ENCODE data around the gene SH3BP4. TPM values are rescaled to one million over a fixed set of nuclear protein-coding genes. Genes with fewer than 3 reads are reported as not detected.

The SH3BP4 gene, protein sequence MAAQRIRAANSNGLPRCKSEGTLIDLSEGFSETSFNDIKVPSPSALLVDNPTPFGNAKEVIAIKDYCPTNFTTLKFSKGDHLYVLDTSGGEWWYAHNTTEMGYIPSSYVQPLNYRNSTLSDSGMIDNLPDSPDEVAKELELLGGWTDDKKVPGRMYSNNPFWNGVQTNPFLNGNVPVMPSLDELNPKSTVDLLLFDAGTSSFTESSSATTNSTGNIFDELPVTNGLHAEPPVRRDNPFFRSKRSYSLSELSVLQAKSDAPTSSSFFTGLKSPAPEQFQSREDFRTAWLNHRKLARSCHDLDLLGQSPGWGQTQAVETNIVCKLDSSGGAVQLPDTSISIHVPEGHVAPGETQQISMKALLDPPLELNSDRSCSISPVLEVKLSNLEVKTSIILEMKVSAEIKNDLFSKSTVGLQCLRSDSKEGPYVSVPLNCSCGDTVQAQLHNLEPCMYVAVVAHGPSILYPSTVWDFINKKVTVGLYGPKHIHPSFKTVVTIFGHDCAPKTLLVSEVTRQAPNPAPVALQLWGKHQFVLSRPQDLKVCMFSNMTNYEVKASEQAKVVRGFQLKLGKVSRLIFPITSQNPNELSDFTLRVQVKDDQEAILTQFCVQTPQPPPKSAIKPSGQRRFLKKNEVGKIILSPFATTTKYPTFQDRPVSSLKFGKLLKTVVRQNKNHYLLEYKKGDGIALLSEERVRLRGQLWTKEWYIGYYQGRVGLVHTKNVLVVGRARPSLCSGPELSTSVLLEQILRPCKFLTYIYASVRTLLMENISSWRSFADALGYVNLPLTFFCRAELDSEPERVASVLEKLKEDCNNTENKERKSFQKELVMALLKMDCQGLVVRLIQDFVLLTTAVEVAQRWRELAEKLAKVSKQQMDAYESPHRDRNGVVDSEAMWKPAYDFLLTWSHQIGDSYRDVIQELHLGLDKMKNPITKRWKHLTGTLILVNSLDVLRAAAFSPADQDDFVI
- total RNA-seq (2014; rRNA removed; shearing (Covaris generic)) (96.0 and 100 TPM in 2 replicates), polyA plus RNA-seq (2016; fragmentation: Nextera tagmentation; extraction: Ambion mirVana) (59.3 and 59.5 TPM in 2 replicates)

DNA sequence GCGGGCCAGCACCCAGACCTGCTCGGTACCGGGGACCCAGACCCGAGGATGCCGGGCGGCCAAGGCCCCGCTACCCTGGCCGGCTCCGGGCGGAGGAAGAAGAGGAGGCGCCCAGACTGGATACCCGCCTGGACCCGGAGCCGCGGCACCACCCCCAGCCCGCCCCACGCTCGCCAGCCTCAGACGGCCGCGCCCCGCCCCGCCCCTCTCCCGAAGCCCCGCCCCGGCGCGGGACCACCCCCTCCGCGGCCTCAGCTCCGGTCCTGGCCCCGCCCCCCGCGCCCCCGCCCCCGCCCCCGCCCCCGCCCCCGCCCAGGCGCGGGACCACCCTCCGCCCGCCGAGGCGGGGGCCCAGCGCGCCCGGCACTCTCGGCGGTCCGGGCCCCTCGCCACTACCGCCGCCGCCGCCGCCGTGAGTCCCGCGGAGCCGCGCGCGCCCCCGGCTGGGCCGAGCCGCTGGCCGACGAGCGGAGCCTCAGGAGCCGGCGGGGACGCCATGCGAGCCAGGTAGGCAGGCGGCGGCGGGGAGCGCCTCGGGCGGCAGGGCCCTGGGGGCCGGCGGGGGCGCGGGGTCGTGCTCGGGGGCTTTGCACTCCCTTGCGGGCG, at the start of gene SH3BP4:
Gene SH3BP4, plus strand, starts transcription at position 354 of the 606 bp plus-strand sequence. CDS start 82,986 bp downstream, outside the sequence.
- Histone ChIP-seq H3K9ac (peak within 1 kb of the TSS; percentile 99), H2AFZ (peak within 1 kb of the TSS; percentile 64), H3K9me3 (ENCODE audit: low read depth) (no peaks in the 10 kb centered on the region), H3F3A (ENCODE audit: insufficient read depth) (peaks cover 48% of the 10 kb centered on the region), H3K36me3 (ENCODE audit: low read depth) (no peaks in the 10 kb centered on the region), H3K4me1 (ENCODE audit: insufficient read depth) (peaks cover 47% of the 10 kb centered on the region), H4K20me1 (ENCODE audit: insufficient read depth) (peaks cover 2% of the 10 kb centered on the region; the same call in 1 of the 2 replicates), H3K27me3 (replicated peaks; ENCODE audit: insufficient read depth) (no peaks in the 10 kb centered on the region), H3K9me2 (ENCODE audit: insufficient read depth) (no peaks in the 10 kb centered on the region), H3K27ac (peak within 1 kb of the TSS; percentile 96), H3K79me2 (ENCODE audit: insufficient read depth) (peaks cover 52% of the 10 kb centered on the region), H3K4me3 (peak within 1 kb of the TSS; percentile 93), H3K4me2 (ENCODE audit: unreplicated experiment) (peak within 1 kb of the TSS; percentile 100)
- no peak for TF ChIP-seq EZH2phosphoT487 (IDR thresholded peaks at IDR 0.05; ENCODE audit: insufficient read depth, low read depth)
- TF ChIP-seq EZH2 (IDR thresholded peaks at IDR 0.05; ENCODE audit: insufficient read depth, poor library complexity, severe bottlenecking): no peak
- in situ Hi-C loops (cut with MboI): loop anchor here (25.0 kb wide), 1 partner anchor 389 kb away; no protein-coding TSS in a partner anchor
- 0 to 1% methylated on average over 37 to 58 of the region's 88 CpGs for WGBS, 2 experiments (ENCODE audit: low coverage in 1 of 2, low lambda C conversion rate in 2 of 2, missing lambda C conversion rate in 2 of 2)
- peak; percentile 92 for DNase-seq

DNA sequence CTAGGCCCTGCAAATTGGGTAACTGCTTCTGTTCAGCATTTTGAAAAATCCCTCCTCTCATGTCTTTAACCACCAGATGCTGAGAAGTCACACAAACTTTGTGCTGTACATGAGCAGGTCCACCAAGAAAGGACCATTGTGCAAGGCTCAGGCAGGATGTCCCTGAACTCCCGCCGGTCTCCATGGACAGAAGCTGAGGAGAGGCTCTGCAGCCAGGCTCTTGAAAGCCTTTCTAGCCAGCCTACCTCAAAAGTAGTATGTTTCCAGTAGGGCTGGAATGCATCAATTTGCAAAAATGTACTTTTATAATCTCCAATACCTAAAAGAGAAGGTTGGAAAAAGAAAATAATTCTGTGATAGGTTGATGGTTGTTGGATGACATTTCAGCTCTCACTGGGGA, 47.0 kb upstream of the SH3BP4 start:
- WGBS, 2 experiments (ENCODE audit: low coverage in 1 of 2, low lambda C conversion rate in 2 of 2, missing lambda C conversion rate in 2 of 2): 95% methylated on average over 2 of the region's 2 CpGs
- Histone ChIP-seq H4K20me1 (ENCODE audit: insufficient read depth) (no peaks in the 10 kb centered on the region), H3K79me2 (ENCODE audit: insufficient read depth) (no peaks in the 10 kb centered on the region), H3K4me1 (ENCODE audit: insufficient read depth) (no peaks in the 10 kb centered on the region), H2AFZ (no peak overlapping the region), H3K4me3 (no peak overlapping the region), H3K9ac (no peak overlapping the region), H3K4me2 (ENCODE audit: unreplicated experiment) (no peak overlapping the region), H3F3A (ENCODE audit: insufficient read depth) (no peaks in the 10 kb centered on the region), H3K27ac (no peak overlapping the region), H3K27me3 (replicated peaks; ENCODE audit: insufficient read depth) (no peaks in the 10 kb centered on the region), H3K9me2 (ENCODE audit: insufficient read depth) (no peaks in the 10 kb centered on the region), H3K9me3 (ENCODE audit: low read depth) (no peaks in the 10 kb centered on the region), H3K36me3 (ENCODE audit: low read depth) (no peaks in the 10 kb centered on the region)
- in situ Hi-C loops (cut with MboI): no loop called here
- no peak for DNase-seq
- TF ChIP-seq EZH2 (IDR thresholded peaks at IDR 0.05; ENCODE audit: insufficient read depth, poor library complexity, severe bottlenecking) (no peak), EZH2phosphoT487 (IDR thresholded peaks at IDR 0.05; ENCODE audit: insufficient read depth, low read depth) (no peak)

DNA sequence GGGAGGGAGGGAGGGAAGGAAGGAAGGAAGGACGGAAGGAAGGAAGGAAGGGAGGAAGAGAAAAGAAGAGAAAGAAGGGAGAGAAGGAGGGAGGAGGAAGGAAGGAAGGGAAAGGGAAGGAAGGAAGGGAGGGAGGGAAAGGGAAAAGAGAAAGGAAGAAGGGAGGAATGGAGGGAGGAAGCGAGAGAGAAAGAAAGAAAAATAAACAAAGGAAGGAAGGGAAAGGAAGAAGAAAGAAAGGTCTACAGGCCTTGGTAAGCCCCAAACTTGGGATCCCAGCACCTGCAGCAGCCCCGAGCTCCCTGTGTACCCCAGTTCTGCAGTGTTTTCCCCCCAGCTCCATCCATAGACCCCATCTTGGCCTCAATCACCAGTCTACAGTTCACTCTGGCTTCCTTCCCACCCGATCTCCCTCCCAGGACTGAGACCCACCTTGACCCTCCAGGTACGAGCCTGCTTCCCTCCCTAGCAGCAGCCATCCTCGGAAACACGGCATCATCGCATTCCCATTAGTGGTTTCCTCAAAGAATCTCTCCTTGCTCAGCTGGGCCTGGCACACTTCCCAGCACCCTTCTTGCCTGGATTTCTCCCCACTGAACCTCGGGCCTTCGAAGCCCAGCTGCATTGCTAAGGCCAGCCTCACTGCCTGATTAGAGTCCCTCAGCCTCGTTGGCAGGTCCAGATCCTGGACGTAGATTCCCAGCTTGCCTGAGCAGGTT, 46.1 kb upstream of the SH3BP4 start:
- Histone ChIP-seq H4K20me1 (ENCODE audit: insufficient read depth) (no peaks in the 10 kb centered on the region), H2AFZ (no peak overlapping the region), H3K79me2 (ENCODE audit: insufficient read depth) (no peaks in the 10 kb centered on the region), H3K4me1 (ENCODE audit: insufficient read depth) (no peaks in the 10 kb centered on the region), H3K27ac (no peak overlapping the region), H3K9me2 (ENCODE audit: insufficient read depth) (no peaks in the 10 kb centered on the region), H3K4me2 (ENCODE audit: unreplicated experiment) (no peak overlapping the region), H3K27me3 (replicated peaks; ENCODE audit: insufficient read depth) (no peaks in the 10 kb centered on the region), H3K9ac (no peak overlapping the region), H3K4me3 (no peak overlapping the region), H3F3A (ENCODE audit: insufficient read depth) (no peaks in the 10 kb centered on the region), H3K36me3 (ENCODE audit: low read depth) (no peaks in the 10 kb centered on the region), H3K9me3 (ENCODE audit: low read depth) (no peaks in the 10 kb centered on the region)
- no peak for DNase-seq
- in situ Hi-C loops (cut with MboI): no loop called here
- 86 to 91% methylated on average over 10 to 12 of the region's 12 CpGs for WGBS, 2 experiments (ENCODE audit: low coverage in 1 of 2, low lambda C conversion rate in 2 of 2, missing lambda C conversion rate in 2 of 2)
- no peak for TF ChIP-seq EZH2phosphoT487 (IDR thresholded peaks at IDR 0.05; ENCODE audit: insufficient read depth, low read depth)

Measured in GM23248 (cell line).